IMR-90 (cell line): ENCODE results near the gene ZBTB38. TPM values are rescaled to one million over a fixed set of nuclear protein-coding genes. Genes with fewer than 3 reads are reported as not detected.

Experiments
- ATAC-seq: fragments of 200-7000 bp; cut with Tn5 transposase; 2 replicates; pipeline ENCODE4 v1.9.1; 2020; ENCODE audit warnings: low read depth, mild to moderate bottlenecking, moderate library complexity
- BruUV-seq: library from RNA; stranded (reverse); fragments of 400-500 nt; replicated peaks from 2 replicates; lab custom pipeline; 2021; lab: Mats Ljungman, UMichigan
- CTCF ChIA-PET: fragments of 300-600 bp; formaldehyde crosslinking; extraction: SDS; loops from one replicate; lab custom pipeline; 2021; ENCODE audit warnings: antibody characterized with exemption; lab: Yijun Ruan, JAX
- POLR2A ChIA-PET: fragments of 300-600 bp; sonication (Branson Sonifier 250); formaldehyde crosslinking; loops from one replicate; lab custom pipeline; 2022; ENCODE audit warnings: antibody characterized with exemption; ENCODE audit not compliant: unreplicated experiment; lab: Charles Lee
- DNase-seq: peaks from one replicate; pipeline ENCODE4 v3.0.0; 2013
- H2AFZ ChIP-seq: replicated peaks from 2 replicates; pipeline ENCODE3; 2013; ENCODE audit warnings: low read length, mild to moderate bottlenecking; ENCODE audit not compliant: poor library complexity
- H2AK5ac ChIP-seq: 2 replicates; pipeline ENCODE4 v1.6.1; 2013; ENCODE audit warnings: low read depth, low read length, inconsistent platforms
- H2AK9ac ChIP-seq: replicated peaks from 2 replicates; pipeline ENCODE3; 2013; ENCODE audit warnings: mild to moderate bottlenecking, low read depth, low read length, moderate library complexity; ENCODE audit not compliant: poor library complexity
- H2BK120ac ChIP-seq: 2 replicates; pipeline ENCODE4 v1.6.1; 2013; ENCODE audit warnings: low read depth, low read length, inconsistent platforms
- H2BK15ac ChIP-seq: 3 replicates; pipeline ENCODE4 v1.6.1; 2013; ENCODE audit warnings: low read depth, low read length, inconsistent platforms
- H2BK20ac ChIP-seq: 2 replicates; pipeline ENCODE4 v1.6.1; 2013; ENCODE audit warnings: low read depth, mild to moderate bottlenecking, inconsistent platforms, low read length, moderate library complexity
- H2BK5ac ChIP-seq: 2 replicates; pipeline ENCODE4 v1.6.1; 2013; ENCODE audit warnings: mild to moderate bottlenecking, low read depth, low read length, inconsistent platforms; ENCODE audit not compliant: poor library complexity, severe bottlenecking
- H3K14ac ChIP-seq: replicated peaks from 2 replicates; pipeline ENCODE4 v1.6.1; 2013; ENCODE audit warnings: low read depth, low read length, inconsistent platforms
- H3K18ac ChIP-seq: 2 replicates; pipeline ENCODE4 v1.6.1; 2013; ENCODE audit warnings: low read depth, low read length, control low read depth
- H3K23ac ChIP-seq: 2 replicates; pipeline ENCODE4 v1.6.1; 2013; ENCODE audit warnings: low read depth, low read length, inconsistent platforms
- H3K27ac ChIP-seq: 2 replicates; pipeline ENCODE4 v1.5.1; 2013; ENCODE audit warnings: mild to moderate bottlenecking, control low read depth, low read length; ENCODE audit not compliant: insufficient read depth
- H3K27me3 ChIP-seq: 2 replicates; pipeline ENCODE4 v1.6.1; 2013; ENCODE audit warnings: low read length; ENCODE audit not compliant: control insufficient read depth, insufficient read depth
- H3K36me3 ChIP-seq: 2 replicates; pipeline ENCODE4 v1.6.1; 2013; ENCODE audit warnings: low read length, mixed read lengths; ENCODE audit not compliant: control insufficient read depth, insufficient read depth
- H3K4ac ChIP-seq: 2 replicates; pipeline ENCODE4 v1.6.1; 2013; ENCODE audit warnings: low read depth, low read length, inconsistent platforms
- H3K4me1 ChIP-seq: 2 replicates; pipeline ENCODE4 v1.6.1; 2013; ENCODE audit warnings: low read length, mixed read lengths; ENCODE audit not compliant: control insufficient read depth, insufficient read depth
- H3K4me2 ChIP-seq: 2 replicates; pipeline ENCODE4 v1.6.1; 2013; ENCODE audit warnings: low read depth, mild to moderate bottlenecking, control low read depth, low read length, moderate library complexity
- H3K4me3 ChIP-seq: 2 replicates; pipeline ENCODE4 v1.5.1; 2013; ENCODE audit warnings: low read depth, mild to moderate bottlenecking, control low read depth, low read length, moderate library complexity; ENCODE audit not compliant: insufficient read depth
- H3K56ac ChIP-seq: 2 replicates; pipeline ENCODE4 v1.6.1; 2013; ENCODE audit warnings: low read length, inconsistent platforms; ENCODE audit not compliant: insufficient read depth; ENCODE audit errors: extremely low read depth
- H3K79me1 ChIP-seq, 2 experiments: 2 replicates each; pipeline ENCODE4 v1.6.1; 2013; ENCODE audit warnings: low read length in 2 of 2, inconsistent platforms in 1 of 2, low read depth in 1 of 2
- H3K9ac ChIP-seq: 2 replicates; pipeline ENCODE4 v1.6.1; 2013; ENCODE audit warnings: low read depth, low read length, control low read depth
- H3K9me1 ChIP-seq: 2 replicates; pipeline ENCODE4 v1.6.1; 2013; ENCODE audit warnings: low read length, inconsistent platforms; ENCODE audit not compliant: insufficient read depth
- H3K9me3 ChIP-seq: 2 replicates; pipeline ENCODE4 v1.6.1; 2013; ENCODE audit warnings: low read length; ENCODE audit not compliant: control insufficient read depth, insufficient read depth
- H4K20me1 ChIP-seq: 2 replicates; pipeline ENCODE4 v1.6.1; 2013; ENCODE audit warnings: low read length, inconsistent platforms; ENCODE audit not compliant: insufficient read depth
- H4K5ac ChIP-seq: 2 replicates; pipeline ENCODE4 v1.6.1; 2013; ENCODE audit warnings: mild to moderate bottlenecking, low read depth, low read length, control low read depth
- H4K8ac ChIP-seq, 2 experiments: 2 replicates each; pipeline ENCODE4 v1.6.1; 2013; ENCODE audit warnings: low read depth in 2 of 2, low read length in 2 of 2, control low read depth in 1 of 2, inconsistent platforms in 1 of 2
- H4K91ac ChIP-seq: 2 replicates; pipeline ENCODE4 v1.6.1; 2013; ENCODE audit warnings: low read depth, low read length, inconsistent platforms; ENCODE audit not compliant: insufficient read depth
- CEBPB ChIP-seq: IDR thresholded peaks from 2 replicates; pipeline ENCODE4 v1.6.1; 2012; ENCODE audit warnings: low read depth, low read length, improper control_type of control experiment
- CHD1 ChIP-seq: IDR thresholded peaks from 2 replicates; pipeline ENCODE4 v1.6.1; 2012; ENCODE audit warnings: low read depth, low read length, improper control_type of control experiment
- CTCF ChIP-seq: conservative IDR thresholded peaks from 2 replicates; pipeline ENCODE4 v1.5.1; 2012; ENCODE audit warnings: mild to moderate bottlenecking, low read depth, low read length, improper control_type of control experiment
- MAZ ChIP-seq: IDR thresholded peaks from 2 replicates; pipeline ENCODE4 v1.6.1; 2012; ENCODE audit warnings: low read depth, mild to moderate bottlenecking, low read length, improper control_type of control experiment, moderate library complexity, borderline replicate concordance
- POLR2A ChIP-seq: IDR thresholded peaks from 2 replicates; pipeline ENCODE4 v1.6.1; 2012; ENCODE audit warnings: mild to moderate bottlenecking, low read depth, low read length
- RFX5 ChIP-seq: IDR thresholded peaks from 2 replicates; pipeline ENCODE4 v1.8.0; 2012; ENCODE audit warnings: low read depth, mild to moderate bottlenecking, low read length, moderate library complexity
- SMC3 ChIP-seq: fragments of 150-350 bp; IDR thresholded peaks from 2 replicates; pipeline ENCODE4 v1.6.1; 2016; ENCODE audit warnings: low read depth, mild to moderate bottlenecking, antibody characterized with exemption, low read length, moderate library complexity
- WGBS, 2 experiments: methylation state at CpG; one replicate each; pipeline versions ENCODE4 v1.1.5 to v1.1.7; 2013; ENCODE audit warnings: missing lambda C conversion rate in 2 of 2; ENCODE audit not compliant: insufficient read length in 1 of 2; ENCODE audit errors: extremely low coverage in 2 of 2; 5-methylcytosine and 5-hydroxymethylcytosine counted together
- dilution Hi-C: fragments of 300-500 bp; cut with HindIII; formaldehyde crosslinking; loops from one replicate; pipeline ENCODE4 v1.14.3; 2018; ENCODE audit warnings: low sequenced_read_pairs; ENCODE audit not compliant: unreplicated experiment
- in situ Hi-C: fragments of 300-500 bp; cut with MboI; formaldehyde crosslinking; loops from 3 replicates; pipeline ENCODE4 v1.14.3; 2019; ENCODE audit warnings: low sequenced_read_pairs, inconsistent platforms, mixed read lengths
- intact Hi-C: fragments of 100-400 bp; cut with micrococcal nuclease; formaldehyde crosslinking; loops from 2 replicates; pipeline ENCODE4 v1.10.0; 2022
- polyA plus RNA-seq, 3 experiments: library from polyadenylated mRNA; depleted of rRNA; stranded (reverse); fragments of >200 nt; gene quantifications; 2 replicates each; pipeline ENCODE4 v1.2.3, GENCODE V29; 2012; ENCODE audit warnings: low replicate concordance in 1 of 3
- total RNA-seq: library from RNA; depleted of rRNA; stranded (reverse); fragments of >200 nt; gene quantifications from 2 replicates; pipeline ENCODE4 v1.2.3, GENCODE V29; 2012

ZBTB38 gene
- total and polyA plus RNA-seq, 2 of the 4 experiments (the other 2 are of a cell fraction) = 44.9 to 274 TPM

GRCh38 chr3:141382571-141382970 lies 14.3 kb downstream of the ZBTB38 start:
- H3K4ac ChIP-seq = peak overlapping the region; percentile 85
- dilution Hi-C loops (no loop called here), intact Hi-C loops (no loop called here), in situ Hi-C loops (no loop called here)
- BruUV-seq = no TSS peak
- H3K27ac ChIP-seq = peak overlapping the region; percentile 86
- H3K9me1 ChIP-seq = peaks cover 21% of the 10 kb centered on the region
- H3K18ac ChIP-seq = peak overlapping the region; percentile 90
- POLR2A ChIA-PET = interaction anchor here (0.7 kb wide), 1 partner anchor 26 kb away, joined by 3 read pairs; no protein-coding TSS in a partner anchor
- H2AK5ac ChIP-seq = peak overlapping the region; percentile 79
- no peaks in the 10 kb centered on the region for H3K9me3 ChIP-seq
- ATAC-seq = no peak
- peak overlapping the region; percentile 67 for H3K23ac ChIP-seq
- peak overlapping the region; percentile 16; the same call in 1 of the 2 replicates for H2BK20ac ChIP-seq
- peaks cover 17% of the 10 kb centered on the region for H3K4me1 ChIP-seq
- H3K36me3 ChIP-seq = peaks cover 30% of the 10 kb centered on the region
- H3K79me1 ChIP-seq = peaks cover 28 to 75% of the 10 kb centered on the region in 2 experiments
- H2BK120ac ChIP-seq = peak overlapping the region; percentile 43
- H3K9ac ChIP-seq = peak overlapping the region; percentile 25; the same call in 1 of the 2 replicates
- peak overlapping the region; percentile 90 for H4K5ac ChIP-seq
- CTCF ChIA-PET = interaction anchor here (1.2 to 2.8 kb wide), 3 partner anchors 10 to 70 kb away, joined by 4 to 11 read pairs (median 5); no protein-coding TSS in a partner anchor
- H3K56ac ChIP-seq = 0 out of 2 replicates have a peak overlapping the region, but pooled peaks have one; percentile 10
- no peak overlapping the region for H2AFZ ChIP-seq
- no peak for DNase-seq
- no peak overlapping the region for H2AK9ac ChIP-seq
- no peak overlapping the region for H3K4me3 ChIP-seq
- TF ChIP-seq POLR2A (no peak), MAZ (no peak), RFX5 (no peak), CHD1 (no peak), CEBPB (no peak), SMC3 (no peak), CTCF (no peak)
- WGBS, 2 experiments = no CpG with 5 or more reads among the region's 2 CpGs
- peak overlapping the region; percentile 60; the same call in 1 of the 2 replicates for H3K4me2 ChIP-seq
- peak overlapping the region; percentile 16 for H3K14ac ChIP-seq
- peak overlapping the region; percentile 91 for H2BK5ac ChIP-seq
- no peaks in the 10 kb centered on the region for H3K27me3 ChIP-seq
- H2BK15ac ChIP-seq = peak overlapping the region; percentile 51; the same call in 2 of the 3 replicates
- H4K91ac ChIP-seq = peak overlapping the region; percentile 80
- no peaks in the 10 kb centered on the region for H4K20me1 ChIP-seq
- H4K8ac ChIP-seq = peak overlapping the region; percentile 67 to 69; a peak in 3 of 4 replicates
